HL-60/S4 treated with retinoic acid at 250 ng/mL for 4 days and 3 days (cell line): ENCODE measurements around the gene CEP85L.

Experiments
- in situ Hi-C: fragments of 300-500 bp; cut with MboI; formaldehyde crosslinking; loops from 2 replicates; pipeline ENCODE4 v1.7.0; 2022; ENCODE audit warnings: low sequenced_read_pairs

Gene CEP85L

GRCh38 chr6:118625833-118626232, 25.6 kb downstream of the CEP85L start:
- in situ Hi-C loops, result no loop called here

- in situ Hi-C loops, result no loop called here
Observed at GRCh38 chr6:118621799-118622470, 29.5 kb downstream of the CEP85L start.

GRCh38 chr6:118620202-118620601, 31.2 kb downstream of the CEP85L start:
- in situ Hi-C loops, result no loop called here

GRCh38 chr6:118618676-118619377, 32.6 kb downstream of the CEP85L start:
- in situ Hi-C loops, result no loop called here

- in situ Hi-C loops, result no loop called here
Observed at GRCh38 chr6:118617417-118617816, 34.0 kb downstream of the CEP85L start.

GRCh38 chr6:118611334-118611733, 40.1 kb downstream of the CEP85L start:
- in situ Hi-C loops, result no loop called here

- in situ Hi-C loops, result no loop called here
Observed at GRCh38 chr6:118606858-118607257, 44.5 kb downstream of the CEP85L start.

GRCh38 chr6:118606268-118606667, 45.1 kb downstream of the CEP85L start:
- in situ Hi-C loops, result no loop called here

- in situ Hi-C loops, result no loop called here
Observed at GRCh38 chr6:118603372-118603771, 48.0 kb downstream of the CEP85L start.

- in situ Hi-C loops, result no loop called here
Observed at GRCh38 chr6:118602300-118602699, 49.1 kb downstream of the CEP85L start.

GRCh38 chr6:118598324-118598723, 53.1 kb downstream of the CEP85L start:
- in situ Hi-C loops, result no loop called here

GRCh38 chr6:118597636-118598035, 53.8 kb downstream of the CEP85L start:
- in situ Hi-C loops, result no loop called here

- in situ Hi-C loops, result no loop called here
Observed at GRCh38 chr6:118596774-118597320, 54.5 kb downstream of the CEP85L start.

GRCh38 chr6:118594877-118595276, 56.5 kb downstream of the CEP85L start:
- in situ Hi-C loops, result no loop called here

GRCh38 chr6:118591897-118592296, 59.5 kb downstream of the CEP85L start:
- in situ Hi-C loops, result no loop called here

- in situ Hi-C loops, result no loop called here
Observed at GRCh38 chr6:118589649-118590365, 61.6 kb downstream of the CEP85L start.

- in situ Hi-C loops, result no loop called here
Observed at GRCh38 chr6:118589186-118589585, 62.2 kb downstream of the CEP85L start.

GRCh38 chr6:118588626-118589025, 62.8 kb downstream of the CEP85L start:
- in situ Hi-C loops, result no loop called here

GRCh38 chr6:118586746-118587485, 64.5 kb downstream of the CEP85L start:
- in situ Hi-C loops, result no loop called here

GRCh38 chr6:118584911-118585310, 66.5 kb downstream of the CEP85L start:
- in situ Hi-C loops, result no loop called here

- in situ Hi-C loops, result no loop called here
Observed at GRCh38 chr6:118581489-118581959, 69.9 kb downstream of the CEP85L start.
